Trophoblast cell (in vitro differentiated cells and primary cell): ENCODE measurements around the gene MDFIC2.

Source experiments
- DNase-seq, 2 donors: peaks; one replicate each; pipeline ENCODE4 v3.0.0-alpha.2; 2016
- H2AFZ ChIP-seq: 2 replicates; pipeline ENCODE4 v1.6.1; 2013; ENCODE audit warnings: low read length, moderate library complexity, mild to moderate bottlenecking; ENCODE audit not compliant: insufficient read depth, poor library complexity
- H2AK5ac ChIP-seq: 2 replicates; pipeline ENCODE4 v1.6.1; 2013; ENCODE audit warnings: mild to moderate bottlenecking, low read length
- H2BK120ac ChIP-seq: 2 replicates; pipeline ENCODE4 v1.6.1; 2013; ENCODE audit warnings: low read length, mild to moderate bottlenecking, moderate library complexity; ENCODE audit not compliant: insufficient read depth, poor library complexity
- H2BK12ac ChIP-seq: 2 replicates; pipeline ENCODE4 v1.6.1; 2013; ENCODE audit warnings: mild to moderate bottlenecking, low read length, moderate library complexity
- H2BK5ac ChIP-seq: 2 replicates; pipeline ENCODE4 v1.6.1; 2013; ENCODE audit warnings: low read length, low read depth, moderate library complexity, mild to moderate bottlenecking; ENCODE audit not compliant: poor library complexity
- H3K14ac ChIP-seq: 2 replicates; pipeline ENCODE4 v1.6.1; 2013; ENCODE audit warnings: mild to moderate bottlenecking, low read length
- H3K18ac ChIP-seq: 2 replicates; pipeline ENCODE4 v1.6.1; 2013; ENCODE audit warnings: mild to moderate bottlenecking, low read length
- H3K23ac ChIP-seq: 2 replicates; pipeline ENCODE4 v1.6.1; 2013; ENCODE audit warnings: low read length
- H3K27ac ChIP-seq: 2 replicates; pipeline ENCODE4 v1.5.1; 2013; ENCODE audit warnings: low read depth, mild to moderate bottlenecking, inconsistent platforms, low read length, moderate library complexity
- H3K27me3 ChIP-seq: 2 replicates; pipeline ENCODE4 v1.6.1; 2013; ENCODE audit warnings: inconsistent platforms, mild to moderate bottlenecking, low read length, moderate library complexity; ENCODE audit not compliant: insufficient read depth
- H3K36me3 ChIP-seq, 2 experiments: 1 replicate in 1 of 2; 2 replicates in 1 of 2; pipeline ENCODE4 v1.6.1; 2013; ENCODE audit warnings: low read length in 2 of 2, mild to moderate bottlenecking in 2 of 2, moderate library complexity in 1 of 2; ENCODE audit not compliant: insufficient read depth in 2 of 2, control insufficient read depth in 1 of 2
- H3K4ac ChIP-seq: 2 replicates; pipeline ENCODE4 v1.6.1; 2013; ENCODE audit warnings: low read depth, mild to moderate bottlenecking, low read length, moderate library complexity
- H3K4me1 ChIP-seq, 2 experiments: 1 replicate in 1 of 2; 2 replicates in 1 of 2; pipeline ENCODE4 v1.6.1; 2013; ENCODE audit warnings: low read length in 2 of 2, mild to moderate bottlenecking in 2 of 2, moderate library complexity in 1 of 2; ENCODE audit not compliant: insufficient read depth in 2 of 2, control insufficient read depth in 1 of 2
- H3K4me2 ChIP-seq: 2 replicates; pipeline ENCODE4 v1.6.1; 2013; ENCODE audit warnings: inconsistent platforms, mild to moderate bottlenecking, low read length, moderate library complexity
- H3K4me3 ChIP-seq: 2 replicates; pipeline ENCODE4 v1.5.1; 2013; ENCODE audit warnings: mild to moderate bottlenecking, low read depth, low read length, inconsistent platforms
- H3K79me1 ChIP-seq: one replicate; pipeline ENCODE4 v1.6.1; 2013; ENCODE audit warnings: low read length
- H3K79me2 ChIP-seq: 2 replicates; pipeline ENCODE4 v1.6.1; 2013; ENCODE audit warnings: low read length, mild to moderate bottlenecking; ENCODE audit not compliant: control insufficient read depth, insufficient read depth, poor library complexity
- H3K9ac ChIP-seq: 2 replicates; pipeline ENCODE4 v1.6.1; 2013; ENCODE audit warnings: mild to moderate bottlenecking, low read length
- H3K9me3 ChIP-seq: 2 replicates; pipeline ENCODE4 v1.6.1; 2013; ENCODE audit warnings: low read depth, mild to moderate bottlenecking, control low read depth, inconsistent platforms, low read length; ENCODE audit not compliant: insufficient read depth
- H4K12ac ChIP-seq: 2 replicates; pipeline ENCODE4 v1.6.1; 2013; ENCODE audit warnings: low read depth, mild to moderate bottlenecking, low read length, moderate library complexity
- H4K8ac ChIP-seq: 2 replicates; pipeline ENCODE4 v1.6.1; 2013; ENCODE audit warnings: low read depth, mild to moderate bottlenecking, low read length, moderate library complexity
- H4K91ac ChIP-seq: one replicate; pipeline ENCODE4 v1.6.1; 2013; ENCODE audit warnings: low read depth, mild to moderate bottlenecking, low read length, moderate library complexity
- WGBS: extraction: QIAGEN DNeasy Blood & Tissue Kit; methylation state at CpG from one replicate; pipeline ENCODE4 v1.1.7; 2013; ENCODE audit warnings: missing lambda C conversion rate; ENCODE audit not compliant: insufficient read length, insufficient coverage; ENCODE audit errors: extremely low coverage; 5-methylcytosine and 5-hydroxymethylcytosine counted together

MDFIC2 gene

GRCh38 chr3:70242297-70242882 lies 70.0 kb downstream of the MDFIC2 start:
- no CpG with 5 or more reads among the region's 2 CpGs for WGBS
- Histone ChIP-seq H3K27ac (no peak overlapping the region), H3K9ac (no peak overlapping the region), H4K8ac (no peak overlapping the region), H3K18ac (no peak overlapping the region), H3K9me3 (no peaks in the 10 kb centered on the region), H2AFZ (no peak overlapping the region), H2BK12ac (no peak overlapping the region), H3K79me1 (no peaks in the 10 kb centered on the region), H3K4me1 (no peaks in the 10 kb centered on the region), H4K12ac (no peak overlapping the region), H3K4me2 (no peak overlapping the region), H2BK120ac (no peak overlapping the region), H4K91ac (no peak overlapping the region), H3K4ac (no peak overlapping the region), H3K4me3 (no peak overlapping the region), H3K79me2 (no peaks in the 10 kb centered on the region), H3K36me3 (no peaks in the 10 kb centered on the region), H3K27me3 (no peaks in the 10 kb centered on the region), H2AK5ac (no peak overlapping the region), H3K14ac (no peak overlapping the region), H3K23ac (no peak overlapping the region), H2BK5ac (no peak overlapping the region)
- DNase-seq: no peak

GRCh38 chr3:70233812-70234211 lies 78.6 kb downstream of the MDFIC2 start:
- no peak overlapping the region for H3K23ac ChIP-seq
- H3K4me1 ChIP-seq: no peaks in the 10 kb centered on the region

GRCh38 chr3:70233112-70233511 lies 79.3 kb downstream of the MDFIC2 start:
- Histone ChIP-seq H3K18ac (no peak overlapping the region), H3K23ac (no peak overlapping the region), H3K4me3 (no peak overlapping the region), H3K27me3 (no peaks in the 10 kb centered on the region), H4K12ac (no peak overlapping the region), H3K4me2 (no peak overlapping the region), H2BK5ac (no peak overlapping the region), H3K4ac (no peak overlapping the region), H2BK12ac (no peak overlapping the region), H3K4me1 (no peaks in the 10 kb centered on the region), H3K9ac (no peak overlapping the region), H4K8ac (no peak overlapping the region), H3K14ac (no peak overlapping the region), H3K79me2 (no peaks in the 10 kb centered on the region), H2AK5ac (no peak overlapping the region), H3K9me3 (no peaks in the 10 kb centered on the region), H2BK120ac (no peak overlapping the region), H3K79me1 (no peaks in the 10 kb centered on the region), H3K27ac (no peak overlapping the region), H2AFZ (no peak overlapping the region), H4K91ac (no peak overlapping the region), H3K36me3 (no peaks in the 10 kb centered on the region)
- no CpG with 5 or more reads among the region's 5 CpGs for WGBS
- DNase-seq: no peak

More at GRCh38 chr3:70233812-70234211, 78.6 kb downstream of the MDFIC2 start:
- no peak overlapping the region for H2AFZ ChIP-seq
- H3K79me1 ChIP-seq: no peaks in the 10 kb centered on the region
- no peaks in the 10 kb centered on the region for H3K79me2 ChIP-seq
- no peak overlapping the region for H3K4me2 ChIP-seq
- H3K4ac ChIP-seq: no peak overlapping the region
- H3K27me3 ChIP-seq: no peaks in the 10 kb centered on the region
- no peak overlapping the region for H3K4me3 ChIP-seq
- no CpG with 5 or more reads among the region's 1 CpG for WGBS
- no peak overlapping the region for H4K12ac ChIP-seq
- no peak overlapping the region for H2BK120ac ChIP-seq
- H4K8ac ChIP-seq: no peak overlapping the region
- no peaks in the 10 kb centered on the region for H3K36me3 ChIP-seq
- H2BK5ac ChIP-seq: no peak overlapping the region
- H3K27ac ChIP-seq: no peak overlapping the region
- H4K91ac ChIP-seq: no peak overlapping the region
- H3K14ac ChIP-seq: no peak overlapping the region
- DNase-seq: no peak
- H2BK12ac ChIP-seq: no peak overlapping the region
- H3K9ac ChIP-seq: no peak overlapping the region
- no peak overlapping the region for H3K18ac ChIP-seq
- H3K9me3 ChIP-seq: no peaks in the 10 kb centered on the region
- no peak overlapping the region for H2AK5ac ChIP-seq

GRCh38 chr3:70231266-70231701 lies 81.2 kb downstream of the MDFIC2 start:
- Histone ChIP-seq H3K4me2 (no peak overlapping the region), H4K12ac (no peak overlapping the region), H3K9me3 (no peaks in the 10 kb centered on the region), H3K14ac (no peak overlapping the region), H3K27ac (no peak overlapping the region), H4K8ac (no peak overlapping the region), H3K79me2 (no peaks in the 10 kb centered on the region), H3K79me1 (no peaks in the 10 kb centered on the region), H4K91ac (no peak overlapping the region), H2AK5ac (no peak overlapping the region), H3K4me3 (no peak overlapping the region), H2BK5ac (no peak overlapping the region), H3K27me3 (no peaks in the 10 kb centered on the region), H3K18ac (no peak overlapping the region), H3K23ac (no peak overlapping the region), H2BK120ac (no peak overlapping the region), H3K4me1 (no peaks in the 10 kb centered on the region), H2BK12ac (no peak overlapping the region), H2AFZ (no peak overlapping the region), H3K4ac (no peak overlapping the region), H3K36me3 (no peaks in the 10 kb centered on the region), H3K9ac (no peak overlapping the region)
- no peak for DNase-seq
- no CpG with 5 or more reads among the region's 15 CpGs for WGBS
